Endometrial microvascular endothelial cells (primary cell): ENCODE data around the gene PARP8. TPM values are rescaled to one million over a fixed set of nuclear protein-coding genes. Genes with fewer than 3 reads are reported as not detected.
"Not testable (repeated sequence)": the region's sequence is repeated elsewhere in the genome, so short reads cannot be mapped to it uniquely, and the experiment has no call there.

Source experiments
- in situ Hi-C: cut with HindIII; loops from 2 replicates; pipeline ENCODE4 v1.10.0; 2017; ENCODE audit warnings: low sequenced_read_pairs, low pct_unique_long_range_greater_than_20kb; ENCODE audit errors: inconsistent ontology term
- total RNA-seq: library from RNA; depleted of rRNA; stranded (reverse); fragments of >200 nt; gene quantifications from one replicate; pipeline ENCODE4 v1.2.3, GENCODE V29; 2015; ENCODE audit errors: inconsistent ontology term

The PARP8 gene
- total RNA-seq, 1 donor from 2014 or later: 0.09 TPM

- in situ Hi-C loops: no loop called here
Measured at GRCh38 chr5:50763351-50763750, 96.9 kb downstream of the PARP8 start.

- in situ Hi-C loops: no loop called here
Measured at GRCh38 chr5:50763846-50764245, 97.4 kb downstream of the PARP8 start.

- in situ Hi-C loops: no loop called here
Measured at GRCh38 chr5:50766042-50766441, 99.6 kb downstream of the PARP8 start.

GRCh38 chr5:50766462-50766861 lies 100.0 kb downstream of the PARP8 start:
- in situ Hi-C loops: no loop called here

- in situ Hi-C loops: no loop called here
Measured at GRCh38 chr5:50766967-50767366, 100.5 kb downstream of the PARP8 start.

- in situ Hi-C loops: no loop called here
Measured at GRCh38 chr5:50767588-50767987, 101.2 kb downstream of the PARP8 start.

GRCh38 chr5:50768634-50769033 lies 102.2 kb downstream of the PARP8 start:
- in situ Hi-C loops: no loop called here

- in situ Hi-C loops: no loop called here
Measured at GRCh38 chr5:50770441-50770840, 104.0 kb downstream of the PARP8 start.

GRCh38 chr5:50774446-50775175 lies 108.2 kb downstream of the PARP8 start:
- in situ Hi-C loops: not testable (repeated sequence)

GRCh38 chr5:50786073-50786472 lies 119.6 kb downstream of the PARP8 start:
- in situ Hi-C loops: no loop called here

- in situ Hi-C loops: no loop called here
Measured at GRCh38 chr5:50791813-50792212, 125.4 kb downstream of the PARP8 start.

- in situ Hi-C loops: no loop called here
Measured at GRCh38 chr5:50792843-50793242, 126.4 kb downstream of the PARP8 start.

- in situ Hi-C loops: no loop called here
Measured at GRCh38 chr5:50794812-50795211, 128.4 kb downstream of the PARP8 start.

- in situ Hi-C loops: no loop called here
Measured at GRCh38 chr5:50798002-50798401, 131.6 kb downstream of the PARP8 start.

GRCh38 chr5:50799596-50799995 lies 133.2 kb downstream of the PARP8 start:
- in situ Hi-C loops: no loop called here

- in situ Hi-C loops: no loop called here
Measured at GRCh38 chr5:50800410-50800809, 134.0 kb downstream of the PARP8 start.

- in situ Hi-C loops: no loop called here
Measured at GRCh38 chr5:50807661-50808060, 141.2 kb downstream of the PARP8 start.

- in situ Hi-C loops: no loop called here
Measured at GRCh38 chr5:50808406-50808805, 142.0 kb downstream of the PARP8 start.

GRCh38 chr5:50811746-50812145 lies 145.3 kb downstream of the PARP8 start:
- in situ Hi-C loops: not testable (repeated sequence)

GRCh38 chr5:50813691-50814090 lies 147.3 kb downstream of the PARP8 start:
- in situ Hi-C loops: no loop called here

GRCh38 chr5:50814556-50814955 lies 148.1 kb downstream of the PARP8 start:
- in situ Hi-C loops: no loop called here
